Fibroblast of lung (primary cell): ENCODE measurements around the gene LPP. TPM values are rescaled to one million over a fixed set of nuclear protein-coding genes. Genes with fewer than 3 reads are reported as not detected.
A peak's percentile ranks its signal among the peaks of the same experiment; 100 is the strongest.

Source experiments
- DNase-seq, 2 donors: peaks; one replicate each; pipeline versions ENCODE4 v3.0.0 to v3.0.0-alpha.2; 2010; ENCODE audit warnings: low read depth in 2 of 2
- H2AFZ ChIP-seq: 2 replicates; pipeline ENCODE4 v1.5.1; 2012; ENCODE audit warnings: low read length, control low read depth, inconsistent platforms
- H3K27ac ChIP-seq: 2 replicates; pipeline ENCODE4 v1.5.1; 2011; ENCODE audit warnings: low read length, control low read depth; ENCODE audit not compliant: insufficient read depth
- H3K27me3 ChIP-seq: 2 replicates; pipeline ENCODE4 v1.5.1; 2011; ENCODE audit warnings: mild to moderate bottlenecking, low read length; ENCODE audit not compliant: control insufficient read depth, insufficient read depth
- H3K36me3 ChIP-seq: 2 replicates; pipeline ENCODE4 v1.5.1; 2011; ENCODE audit warnings: low read length; ENCODE audit not compliant: control insufficient read depth, insufficient read depth
- H3K4me1 ChIP-seq: 2 replicates; pipeline ENCODE4 v1.5.1; 2011; ENCODE audit warnings: low read length; ENCODE audit not compliant: control insufficient read depth, insufficient read depth; ENCODE audit errors: extremely low read depth
- H3K4me2 ChIP-seq: 2 replicates; pipeline ENCODE4 v1.5.1; 2011; ENCODE audit warnings: low read length, control low read depth; ENCODE audit not compliant: insufficient read depth; ENCODE audit errors: extremely low read depth
- H3K4me3 ChIP-seq, 4 experiments: fragments of 200-600 bp in 1 of 4; sonication (generic) in 1 of 4; replicated peaks in 1 of 4; 2 replicates each; pipeline ENCODE4 v1.5.1; 2011 to 2016; ENCODE audit warnings: low read length in 4 of 4, low read depth in 3 of 4, mild to moderate bottlenecking in 3 of 4, control low read depth in 2 of 4, inconsistent platforms in 1 of 4, mixed read lengths in 1 of 4; ENCODE audit not compliant: insufficient read depth in 1 of 4; ENCODE audit errors: control extremely low read depth in 1 of 4
- H3K79me2 ChIP-seq: 2 replicates; pipeline ENCODE4 v1.5.1; 2012; ENCODE audit warnings: mild to moderate bottlenecking, low read length, inconsistent platforms; ENCODE audit not compliant: control insufficient read depth, insufficient read depth
- H3K9ac ChIP-seq: 2 replicates; pipeline ENCODE4 v1.5.1; 2011; ENCODE audit warnings: mild to moderate bottlenecking, low read length, control low read depth; ENCODE audit not compliant: insufficient read depth
- H3K9me3 ChIP-seq: 2 replicates; pipeline ENCODE4 v1.5.1; 2012; ENCODE audit warnings: low read depth, low read length; ENCODE audit not compliant: control insufficient read depth, insufficient read depth
- H4K20me1 ChIP-seq: 2 replicates; pipeline ENCODE4 v1.5.1; 2011; ENCODE audit warnings: low read length; ENCODE audit not compliant: control insufficient read depth, insufficient read depth; ENCODE audit errors: extremely low read depth
- EZH2 ChIP-seq: IDR thresholded peaks from 2 replicates; pipeline ENCODE4 v1.5.1; 2012; ENCODE audit warnings: low read length, control low read depth, mild to moderate bottlenecking; ENCODE audit errors: missing control alignments
- polyA plus RNA-seq, 2 donors: library from polyadenylated mRNA; depleted of rRNA in 1 of 2; stranded (reverse) in 1 of 2; unstranded in 1 of 2; fragments of >200 nt; gene quantifications; 2 replicates each; pipeline ENCODE4 v1.2.1, GENCODE V29; 2011 to 2012; ENCODE audit warnings: missing spikeins in 1 of 2
- total RNA-seq: library from RNA; depleted of rRNA; stranded (reverse); fragments of >200 nt; gene quantifications from 2 replicates; pipeline ENCODE4 v1.2.1, GENCODE V29; 2014
- TF ChIP-seq, protein P1 (sequence below), 2 donors: IDR thresholded peaks in 1 of 2; conservative IDR thresholded peaks in 1 of 2; 1 replicate in 1 of 2; 2 replicates in 1 of 2; pipeline ENCODE4 v1.5.1; 2011 to 2012; ENCODE audit warnings: low read length in 2 of 2, control low read depth in 1 of 2, inconsistent platforms in 1 of 2, low read depth in 1 of 2, mild to moderate bottlenecking in 1 of 2

The LPP gene
- total and polyA plus RNA-seq, 2 donors (not counting 1 experiment from before 2014, with no cell fraction given): 69.0 to 124 TPM

DNA sequence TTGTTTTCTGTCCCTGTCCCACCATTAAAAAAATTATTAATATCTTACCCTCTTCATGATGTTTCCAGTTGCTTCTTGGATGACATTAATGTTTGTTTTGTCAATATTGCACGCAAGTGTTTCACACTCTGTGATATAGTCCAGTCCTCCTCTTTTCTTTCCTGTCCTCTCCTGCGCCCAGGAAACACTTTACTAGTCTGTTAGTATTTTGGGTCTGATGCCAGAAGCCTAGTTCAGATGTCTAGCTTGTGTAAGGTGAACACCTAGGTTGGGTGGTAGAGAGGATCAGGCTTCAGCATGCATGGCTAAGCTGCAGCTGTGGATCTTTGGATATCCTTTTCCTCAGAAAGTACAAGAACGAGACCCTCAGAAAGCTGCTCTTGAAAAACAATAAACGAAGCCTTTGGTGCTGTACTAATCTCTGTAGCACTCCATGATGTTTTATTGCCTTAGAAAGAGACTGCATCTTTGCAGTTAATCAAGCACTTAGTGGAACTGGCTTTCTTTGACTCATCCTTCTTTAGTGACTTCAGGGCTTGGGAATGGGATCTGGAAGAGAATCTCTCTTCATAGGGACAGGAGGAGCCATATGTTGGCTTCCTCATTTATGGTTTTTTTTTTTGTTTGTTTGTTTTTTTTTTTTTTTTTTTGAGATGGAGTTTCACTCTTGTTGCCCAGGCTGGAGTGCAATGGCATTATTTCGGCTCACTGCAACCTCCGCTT lies 253.4 kb downstream of the LPP start:
- peak in 1 of 2 donors; percentile 59 for DNase-seq
- Histone ChIP-seq H3K4me3 (no peak overlapping the region), H3K4me1 (no peaks in the 10 kb centered on the region), H3K36me3 (peaks cover 5% of the 10 kb centered on the region), H3K4me2 (no peak overlapping the region), H3K79me2 (peaks cover 3% of the 10 kb centered on the region), H3K9ac (no peak overlapping the region), H3K27ac (no peak overlapping the region), H4K20me1 (no peaks in the 10 kb centered on the region), H3K9me3 (no peaks in the 10 kb centered on the region), H3K27me3 (no peaks in the 10 kb centered on the region), H2AFZ (no peak overlapping the region)
- no peak for TF ChIP-seq EZH2
- TF ChIP-seq, protein P1, sequence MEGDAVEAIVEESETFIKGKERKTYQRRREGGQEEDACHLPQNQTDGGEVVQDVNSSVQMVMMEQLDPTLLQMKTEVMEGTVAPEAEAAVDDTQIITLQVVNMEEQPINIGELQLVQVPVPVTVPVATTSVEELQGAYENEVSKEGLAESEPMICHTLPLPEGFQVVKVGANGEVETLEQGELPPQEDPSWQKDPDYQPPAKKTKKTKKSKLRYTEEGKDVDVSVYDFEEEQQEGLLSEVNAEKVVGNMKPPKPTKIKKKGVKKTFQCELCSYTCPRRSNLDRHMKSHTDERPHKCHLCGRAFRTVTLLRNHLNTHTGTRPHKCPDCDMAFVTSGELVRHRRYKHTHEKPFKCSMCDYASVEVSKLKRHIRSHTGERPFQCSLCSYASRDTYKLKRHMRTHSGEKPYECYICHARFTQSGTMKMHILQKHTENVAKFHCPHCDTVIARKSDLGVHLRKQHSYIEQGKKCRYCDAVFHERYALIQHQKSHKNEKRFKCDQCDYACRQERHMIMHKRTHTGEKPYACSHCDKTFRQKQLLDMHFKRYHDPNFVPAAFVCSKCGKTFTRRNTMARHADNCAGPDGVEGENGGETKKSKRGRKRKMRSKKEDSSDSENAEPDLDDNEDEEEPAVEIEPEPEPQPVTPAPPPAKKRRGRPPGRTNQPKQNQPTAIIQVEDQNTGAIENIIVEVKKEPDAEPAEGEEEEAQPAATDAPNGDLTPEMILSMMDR (conservative IDR thresholded peaks at IDR 0.05 in 1 of 2, IDR thresholded peaks at IDR 0.05 in 1 of 2; ENCODE audit: low read depth in 1 of 2, low read length in 2 of 2): no peak

DNA sequence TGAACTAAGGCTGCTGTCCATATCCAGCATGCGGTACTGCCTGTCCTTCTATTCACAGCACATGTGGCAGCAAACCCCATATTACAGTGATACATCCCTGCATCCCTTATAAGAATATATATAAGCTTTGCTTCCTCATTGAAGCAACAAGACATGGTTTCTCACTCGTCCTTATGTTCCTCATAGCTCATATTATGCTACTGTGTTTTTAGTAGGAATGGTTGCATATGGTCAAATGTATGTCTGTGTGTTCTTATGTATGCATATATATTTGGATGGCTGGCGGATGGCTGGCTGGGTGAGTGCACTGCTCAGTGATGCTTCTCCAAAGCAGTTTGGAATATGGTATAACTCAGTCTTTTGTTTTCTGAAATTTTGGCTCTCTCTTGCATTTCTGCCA lies 254.9 kb downstream of the LPP start:
- Histone ChIP-seq H2AFZ (no peak overlapping the region), H3K4me2 (no peak overlapping the region), H3K9ac (no peak overlapping the region), H3K9me3 (no peaks in the 10 kb centered on the region), H3K4me1 (no peaks in the 10 kb centered on the region), H4K20me1 (no peaks in the 10 kb centered on the region), H3K79me2 (peaks cover 4% of the 10 kb centered on the region), H3K4me3 (no peak overlapping the region), H3K27ac (no peak overlapping the region), H3K27me3 (no peaks in the 10 kb centered on the region), H3K36me3 (peaks cover 5% of the 10 kb centered on the region)
- TF ChIP-seq, protein P1 (conservative IDR thresholded peaks at IDR 0.05 in 1 of 2, IDR thresholded peaks at IDR 0.05 in 1 of 2; ENCODE audit: low read depth in 1 of 2, low read length in 2 of 2): no peak
- no peak for TF ChIP-seq EZH2
- no peak for DNase-seq

DNA sequence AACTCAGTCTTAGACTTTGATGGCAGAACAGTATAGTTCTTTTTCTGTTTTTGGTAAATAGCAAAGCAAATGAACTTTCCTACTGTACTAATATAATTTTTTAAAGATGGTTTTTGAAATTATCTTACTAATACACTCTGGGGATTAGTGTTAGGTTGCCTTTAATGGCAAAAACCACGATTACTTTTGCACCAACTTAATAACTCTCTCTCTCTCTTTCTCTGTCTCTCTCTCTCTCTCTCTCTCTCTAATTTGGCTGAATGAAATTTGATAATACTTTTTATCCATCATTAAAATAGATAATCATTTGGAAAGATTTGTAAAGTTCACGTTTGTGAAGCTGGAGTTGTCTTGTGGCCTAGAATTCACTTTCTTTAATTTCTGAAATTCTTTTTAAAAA lies 257.8 kb downstream of the LPP start:
- no peak overlapping the region for H3K4me2 ChIP-seq
- H2AFZ ChIP-seq: no peak overlapping the region
- no peak overlapping the region for H3K9ac ChIP-seq
- no peaks in the 10 kb centered on the region for H3K27me3 ChIP-seq
- H3K4me3 ChIP-seq: no peak overlapping the region
- peaks cover 3% of the 10 kb centered on the region for H3K4me1 ChIP-seq
- TF ChIP-seq, protein P1 (conservative IDR thresholded peaks at IDR 0.05 in 1 of 2, IDR thresholded peaks at IDR 0.05 in 1 of 2; ENCODE audit: low read depth in 1 of 2, low read length in 2 of 2): no peak
- no peak for TF ChIP-seq EZH2
- no peak overlapping the region for H3K27ac ChIP-seq
- H3K9me3 ChIP-seq: no peaks in the 10 kb centered on the region
- H3K79me2 ChIP-seq: peaks cover 5% of the 10 kb centered on the region
- H3K36me3 ChIP-seq: peaks cover under 1% of the 10 kb centered on the region
- no peaks in the 10 kb centered on the region for H4K20me1 ChIP-seq
- DNase-seq: no peak
